NOMO-1 treated with DMSO at 0.1 percent for 48 hours (cell line): ENCODE measurements around the gene CCDC150.

ENCODE experiments used
- DNase-seq: peaks from one replicate; lab custom pipeline; 2025; ENCODE audit not compliant: unreplicated experiment; lab: John Stamatoyannopoulos, UW

Gene CCDC150

DNA sequence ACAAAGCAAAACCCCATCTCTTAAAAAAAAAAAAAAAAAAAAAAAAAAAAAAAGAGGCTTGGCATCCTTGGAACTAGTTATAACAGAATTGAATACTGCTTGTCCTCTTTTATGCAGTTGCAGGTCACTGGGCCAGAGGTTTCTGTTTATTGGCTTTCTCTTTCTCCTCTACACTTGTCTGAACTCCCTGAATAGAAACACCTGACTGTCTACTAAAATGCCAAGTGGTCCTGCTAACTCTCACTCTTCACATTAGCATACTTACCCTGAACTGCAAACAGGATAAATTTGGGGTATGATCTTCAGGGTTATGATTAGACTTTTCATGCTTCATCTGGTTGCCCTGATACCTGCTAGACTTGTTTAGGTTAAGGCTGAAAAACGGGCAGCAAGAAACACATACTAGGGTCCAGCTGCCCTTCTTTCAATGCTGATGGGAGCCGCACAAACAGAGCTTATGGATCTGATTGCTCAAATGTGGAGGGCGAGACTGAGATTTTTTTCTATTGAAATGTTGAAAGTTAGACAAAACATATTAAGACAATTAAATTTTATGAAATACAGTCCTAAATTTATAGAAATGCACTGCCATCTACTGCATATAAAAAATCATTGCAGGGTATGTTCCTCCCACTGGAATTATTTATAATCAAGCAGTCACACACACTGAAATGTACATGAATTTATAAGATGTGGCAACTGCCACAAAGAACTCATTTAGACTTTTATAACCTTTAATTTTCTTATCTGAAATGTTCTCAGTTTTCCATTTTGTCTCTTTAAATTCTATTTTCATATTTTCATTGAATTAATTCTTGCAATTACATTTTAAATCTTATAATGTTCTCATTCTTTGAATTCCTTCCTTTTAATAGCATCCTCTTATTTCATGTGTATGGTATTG lies 119.2 kb downstream of the CCDC150 start:
- peak; percentile 9 for DNase-seq

DNA sequence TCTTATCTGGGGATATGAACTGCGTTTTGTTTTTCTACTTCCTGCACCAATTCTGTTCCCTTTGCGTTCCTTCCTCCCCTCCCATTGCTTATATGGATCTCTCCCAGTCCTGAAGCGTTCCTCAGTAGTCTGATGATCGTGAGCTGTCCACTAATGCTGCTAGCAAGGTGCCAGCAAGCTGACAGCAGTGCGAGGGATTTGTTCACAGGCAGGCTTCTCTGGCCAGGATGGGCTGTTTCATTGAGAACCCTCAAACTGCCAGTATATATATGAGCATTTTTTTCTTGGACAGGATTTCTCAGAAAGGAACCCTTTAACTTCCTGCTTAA lies 119.8 kb downstream of the CCDC150 start:
- DNase-seq = no peak

GRCh38 chr2:196767101-196767500 lies 127.6 kb downstream of the CCDC150 start:
- DNase-seq = no peak
